H1 (cell line): ENCODE data around the gene PASK. TPM values are rescaled to one million over a fixed set of nuclear protein-coding genes. Genes with fewer than 3 reads are reported as not detected.

ENCODE experiments used
- ATF3 ChIP-seq: IDR thresholded peaks from 2 replicates; pipeline ENCODE4 v1.6.1; 2011; ENCODE audit warnings: low read depth, mild to moderate bottlenecking, low read length; ENCODE audit not compliant: insufficient read depth
- BACH1 ChIP-seq: IDR thresholded peaks from 2 replicates; pipeline ENCODE4 v1.6.1; 2012; ENCODE audit warnings: low read length, improper control_type of control experiment
- CBX5 ChIP-seq: fragments of 300-800, 300-1000 bp; sonication (generic); IDR thresholded peaks from 2 replicates; pipeline ENCODE4 v1.7.1; 2016; ENCODE audit warnings: antibody characterized with exemption, low read length, low read depth
- GTF2F1 ChIP-seq: IDR thresholded peaks from 2 replicates; pipeline ENCODE4 v1.6.1; 2012; ENCODE audit warnings: low read depth, low read length, improper control_type of control experiment, borderline replicate concordance
- JUND ChIP-seq: IDR thresholded peaks from 2 replicates; pipeline ENCODE4 v1.6.1; 2011; ENCODE audit warnings: mild to moderate bottlenecking, improper control_type of control experiment, low read length
- KDM1A ChIP-seq: fragments of 200-600, 300-600 bp; sonication (generic); IDR thresholded peaks from 2 replicates; pipeline ENCODE4 v1.7.1; 2016; ENCODE audit warnings: mild to moderate bottlenecking, low read length, borderline replicate concordance
- POLR2AphosphoS5 ChIP-seq: IDR thresholded peaks from 2 replicates; pipeline ENCODE4 v1.6.1; 2011; ENCODE audit warnings: low read depth, low read length
- polyA plus RNA-seq, 7 experiments: library from polyadenylated mRNA; depleted of rRNA in 3 of 7; stranded (reverse) in 5 of 7; unstranded in 2 of 7; fragments of >200 nt in 5 of 7; fragments of 200-250 nt in 2 of 7; gene quantifications; 1 replicate in 5 of 7; 2 replicates in 1 of 7; 4 replicates in 1 of 7; pipeline versions ENCODE4 v1.2.1 to v1.2.3, GENCODE V29; 2011 to 2013; ENCODE audit warnings: missing spikeins in 2 of 7, mixed read lengths in 2 of 7
- total RNA-seq: library from RNA; stranded (reverse); fragmentation: NEBNext Ultra II Directional; extraction: Animal tissue kit (Norgen Biotek cat#: 25700); gene quantifications from 2 replicates; pipeline ENCODE4 v1.2.1, GENCODE V29; 2021
- TF ChIP-seq, protein P1 (sequence below): IDR thresholded peaks from 2 replicates; pipeline ENCODE4 v1.6.1; 2012; ENCODE audit warnings: inconsistent platforms

The PASK gene
- total and polyA plus RNA-seq, 2 of the 8 experiments (the other 6 are each of a cell fraction or from before 2014, with no cell fraction given): 20.5 to 66.1 TPM

DNA sequence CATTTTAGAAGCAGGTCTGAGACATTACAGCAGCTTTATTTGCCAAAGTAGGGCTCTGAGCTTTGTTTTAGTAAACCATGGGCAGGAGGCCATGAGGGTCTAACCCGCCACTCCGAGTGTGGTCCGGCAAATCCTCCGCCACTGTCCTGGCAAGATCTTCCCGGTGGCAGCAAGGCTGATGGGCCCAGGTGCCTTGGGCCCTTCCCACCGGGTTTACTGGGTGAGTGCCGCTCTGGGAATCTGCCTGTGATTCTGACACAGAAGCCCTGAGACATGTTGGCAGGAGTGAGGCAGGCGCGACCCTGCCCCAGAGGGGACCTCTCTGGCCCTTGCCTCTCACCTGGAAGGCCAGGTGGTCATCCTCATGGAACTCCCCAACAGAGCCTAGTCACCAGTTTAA lies 77.1 kb downstream of the PASK start (continued):
- no peak for TF ChIP-seq ATF3
- TF ChIP-seq, protein P1, sequence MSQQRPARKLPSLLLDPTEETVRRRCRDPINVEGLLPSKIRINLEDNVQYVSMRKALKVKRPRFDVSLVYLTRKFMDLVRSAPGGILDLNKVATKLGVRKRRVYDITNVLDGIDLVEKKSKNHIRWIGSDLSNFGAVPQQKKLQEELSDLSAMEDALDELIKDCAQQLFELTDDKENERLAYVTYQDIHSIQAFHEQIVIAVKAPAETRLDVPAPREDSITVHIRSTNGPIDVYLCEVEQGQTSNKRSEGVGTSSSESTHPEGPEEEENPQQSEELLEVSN: no peak
- TF ChIP-seq POLR2AphosphoS5: no peak
- TF ChIP-seq BACH1: no peak
- TF ChIP-seq CBX5: no peak
- TF ChIP-seq GTF2F1: no peak
- no peak for TF ChIP-seq JUND
- no peak for TF ChIP-seq KDM1A
- TF ChIP-seq, all 59 proteins: peak for 0
